GM23338 (cell line): ENCODE data around the gene MRPL52. TPM values are rescaled to one million over a fixed set of nuclear protein-coding genes. Genes with fewer than 3 reads are reported as not detected.
A peak's percentile ranks its signal among the peaks of the same experiment; 100 is the strongest.

Experiments used
- ATAC-seq: fragments of 200-7000 bp; cut with Tn5 transposase; 3 replicates; pipeline ENCODE4 v1.9.1; 2020
- DNase-seq: peaks from one replicate; pipeline ENCODE4 v3.0.0-alpha.2; 2015; ENCODE audit warnings: low spot score
- H2AFZ ChIP-seq: fragments of 200-600 bp; sonication (generic); 2 replicates; pipeline ENCODE4 v1.8.0; 2016; ENCODE audit warnings: antibody characterized with exemption, mild to moderate bottlenecking, moderate library complexity
- H3F3A ChIP-seq: fragments of 200-600 bp; sonication (generic); replicated peaks from 2 replicates; pipeline ENCODE4 v1.8.0; 2017; ENCODE audit warnings: antibody characterized with exemption, mixed run types, low read depth
- H3K27ac ChIP-seq: fragments of 200-600 bp; sonication (generic); 2 replicates; pipeline ENCODE4 v1.6.1; 2016; ENCODE audit warnings: low read depth
- H3K27me3 ChIP-seq: fragments of 200-600 bp; sonication (generic); 2 replicates; pipeline ENCODE4 v1.8.0; 2016; ENCODE audit warnings: mild to moderate bottlenecking, mixed run types, moderate library complexity; ENCODE audit not compliant: insufficient read depth
- H3K36me3 ChIP-seq: fragments of 200-600 bp; sonication (generic); 2 replicates; pipeline ENCODE4 v1.8.0; 2016; ENCODE audit warnings: mild to moderate bottlenecking; ENCODE audit not compliant: insufficient read depth
- H3K4me1 ChIP-seq: fragments of 200-600 bp; sonication (generic); 2 replicates; pipeline ENCODE4 v1.8.0; 2016; ENCODE audit warnings: mild to moderate bottlenecking, moderate library complexity; ENCODE audit not compliant: insufficient read depth
- H3K4me2 ChIP-seq: fragments of 200-600 bp; sonication (generic); 2 replicates; pipeline ENCODE4 v1.7.1; 2017; ENCODE audit warnings: mixed run types
- H3K4me3 ChIP-seq: fragments of 200-600 bp; sonication (generic); 2 replicates; pipeline ENCODE4 v1.6.1; 2016; ENCODE audit warnings: mixed run types
- H3K79me2 ChIP-seq: fragments of 200-600 bp; sonication (generic); replicated peaks from 2 replicates; pipeline ENCODE4 v1.8.0; 2017; ENCODE audit warnings: mild to moderate bottlenecking; ENCODE audit not compliant: insufficient read depth
- H3K9me2 ChIP-seq: fragments of 200-600 bp; sonication (generic); 2 replicates; pipeline ENCODE4 v1.8.0; 2017; ENCODE audit not compliant: insufficient read depth
- H4K20me1 ChIP-seq: fragments of 200-600 bp; sonication (generic); replicated peaks from 2 replicates; pipeline ENCODE4 v1.8.0; 2017; ENCODE audit warnings: mild to moderate bottlenecking; ENCODE audit not compliant: insufficient read depth
- H3K27ac Mint-ChIP-seq: 2 replicates; pipeline ENCODE4 v1.8.0; 2020; ENCODE audit warnings: inconsistent platforms, mild to moderate bottlenecking, moderate library complexity, mixed read lengths
- H3K27me3 Mint-ChIP-seq: 3 replicates; pipeline ENCODE4 v1.8.0; 2022; ENCODE audit warnings: low read depth, mild to moderate bottlenecking, moderate library complexity, mixed read lengths, inconsistent platforms; ENCODE audit not compliant: insufficient read depth, poor library complexity
- H3K36me3 Mint-ChIP-seq: 3 replicates; pipeline ENCODE4 v1.8.0; 2021; ENCODE audit warnings: low read depth, mild to moderate bottlenecking, inconsistent platforms, moderate library complexity, mixed read lengths
- H3K4me1 Mint-ChIP-seq: 3 replicates; pipeline ENCODE4 v1.8.0; 2020; ENCODE audit warnings: mild to moderate bottlenecking, inconsistent platforms, mixed read lengths
- H3K4me3 Mint-ChIP-seq: 3 replicates; pipeline ENCODE4 v1.8.0; 2021; ENCODE audit warnings: moderate library complexity, mild to moderate bottlenecking, inconsistent platforms, mixed read lengths
- H3K9me3 Mint-ChIP-seq: 3 replicates; pipeline ENCODE4 v1.8.0; 2020; ENCODE audit warnings: moderate library complexity, mild to moderate bottlenecking, inconsistent platforms, mixed read lengths
- CREB1 ChIP-seq: fragments of 250-450 bp; sonication (Bioruptor Pico); IDR thresholded peaks from 2 replicates; pipeline ENCODE4 v1.5.0; 2020; ENCODE audit warnings: low read depth, mild to moderate bottlenecking, moderate library complexity
- CTCF ChIP-seq, 2 experiments: fragments of 200-600 bp in 1 of 2; sonication (generic) in 1 of 2; conservative IDR thresholded peaks; 2 replicates each; pipeline versions ENCODE4 v1.5.1 to v1.6.1; 2016 to 2017; ENCODE audit warnings: antibody characterized with exemption in 2 of 2, low read depth in 2 of 2, mild to moderate bottlenecking in 2 of 2, moderate library complexity in 1 of 2
- ETS1 ChIP-seq: IDR thresholded peaks from 2 replicates; pipeline ENCODE4 v1.6.1; 2016; ENCODE audit warnings: antibody characterized with exemption
- EZH2phosphoT487 ChIP-seq: fragments of 200-600 bp; sonication (generic); IDR thresholded peaks from one replicate; pipeline ENCODE4 v1.8.1; 2018; ENCODE audit warnings: antibody characterized with exemption; ENCODE audit not compliant: unreplicated experiment
- JUNB ChIP-seq: IDR thresholded peaks from one replicate; pipeline ENCODE4 v1.6.1; 2016; ENCODE audit warnings: antibody characterized with exemption; ENCODE audit not compliant: unreplicated experiment
- NANOG ChIP-seq: IDR thresholded peaks from 2 replicates; pipeline ENCODE4 v1.6.1; 2016; ENCODE audit warnings: antibody characterized with exemption, borderline replicate concordance
- POLR2AphosphoS5 ChIP-seq: IDR thresholded peaks from 2 replicates; pipeline ENCODE4 v1.6.1; 2016; ENCODE audit warnings: antibody characterized with exemption, low read depth
- REST ChIP-seq: IDR thresholded peaks from one replicate; pipeline ENCODE4 v1.6.1; 2018; ENCODE audit warnings: antibody characterized with exemption; ENCODE audit not compliant: unreplicated experiment
- STAT1 ChIP-seq: IDR thresholded peaks from one replicate; pipeline ENCODE4 v1.6.1; 2016; ENCODE audit warnings: antibody characterized with exemption; ENCODE audit not compliant: unreplicated experiment
- ZNF114 ChIP-seq: fragments of 250-450 bp; sonication (Bioruptor Pico); IDR thresholded peaks from 2 replicates; pipeline ENCODE4 v1.5.0; 2020; ENCODE audit warnings: mild to moderate bottlenecking, moderate library complexity
- ZNF331 ChIP-seq: fragments of 250-450 bp; sonication (Bioruptor Pico); IDR thresholded peaks from 2 replicates; pipeline ENCODE4 v1.5.0; 2020; ENCODE audit warnings: low read depth, mild to moderate bottlenecking, moderate library complexity
- polyA plus RNA-seq: library from polyadenylated mRNA; unstranded; fragments of >200 nt; fragmentation: Nextera tagmentation; extraction: Ambion mirVana; gene quantifications from 2 replicates; pipeline ENCODE4 v1.2.1, GENCODE V29; 2016
- total RNA-seq: library from RNA; depleted of rRNA; stranded (reverse); fragments of >200 nt; shearing (Covaris generic); gene quantifications from 2 replicates; pipeline ENCODE4 v1.2.3, GENCODE V29; 2014

Gene MRPL52
- total and polyA plus RNA-seq, 2 experiments from 2014 or later, result 131 to 617 TPM

- no peak for TF ChIP-seq ETS1
- no peak for TF ChIP-seq EZH2phosphoT487
- TF ChIP-seq CTCF (conservative IDR thresholded peaks at IDR 0.05; ENCODE audit: low read depth in 2 of 2), result no peak
- no peak for TF ChIP-seq ZNF331 (CRISPR knock-in tag)
- TF ChIP-seq CREB1 (CRISPR knock-in tag), result no peak
- TF ChIP-seq REST, result no peak
- TF ChIP-seq JUNB, result no peak
- TF ChIP-seq POLR2AphosphoS5, result no peak
- TF ChIP-seq STAT1, result no peak
These were observed 41.1 kb downstream of the MRPL52 start (continued) for GRCh38 chr14:22870811-22871223.

GRCh38 chr14:22871224-22872032 lies 41.7 kb downstream of the MRPL52 start, which contains the start of gene LRP10:
LRP10 (plus strand) TSS chr14:22871740; CDS start chr14:22872304, 564 bp downstream.
- H3K9me3 Mint-ChIP-seq, result no peaks in the 10 kb centered on the region; the same call in 2 of the 3 replicates
- H3K9me2 ChIP-seq, result no peaks in the 10 kb centered on the region
- H3F3A ChIP-seq, result peaks cover 7% of the 10 kb centered on the region; the same call in 1 of the 2 replicates
- peaks cover 13% of the 10 kb centered on the region for H3K4me1 Mint-ChIP-seq
- no peaks in the 10 kb centered on the region for H4K20me1 ChIP-seq
- ATAC-seq (peak; percentile 90), DNase-seq (peak; percentile 98)
- peaks cover 20% of the 10 kb centered on the region for H3K27me3 Mint-ChIP-seq
- H3K4me3 ChIP-seq, result peak within 1 kb of the TSS; percentile 96
- no peaks in the 10 kb centered on the region for H3K27me3 ChIP-seq
- H3K4me3 Mint-ChIP-seq, result peak within 1 kb of the TSS; percentile 89
- H3K27ac ChIP-seq, result peak within 1 kb of the TSS; percentile 81
- no peak within 1 kb of the TSS for H2AFZ ChIP-seq
- peaks cover 19% of the 10 kb centered on the region for H3K4me1 ChIP-seq
- peaks cover 16% of the 10 kb centered on the region for H3K36me3 Mint-ChIP-seq
- H3K36me3 ChIP-seq, result no peaks in the 10 kb centered on the region
- peak within 1 kb of the TSS; percentile 76 for H3K4me2 ChIP-seq
- peak within 1 kb of the TSS; percentile 99 for H3K27ac Mint-ChIP-seq
- no peaks in the 10 kb centered on the region for H3K79me2 ChIP-seq
- TF ChIP-seq JUNB, result peak; percentile 24
- TF ChIP-seq EZH2phosphoT487, result no peak
- TF ChIP-seq ZNF114 (CRISPR knock-in tag), result no peak
- TF ChIP-seq NANOG, result no peak
- no peak for TF ChIP-seq REST
- no peak for TF ChIP-seq CTCF (conservative IDR thresholded peaks at IDR 0.05; ENCODE audit: low read depth in 2 of 2)
- TF ChIP-seq ETS1, result no peak
- 0 out of 2 replicates have a peak, but pooled peaks have one; percentile 22 for TF ChIP-seq POLR2AphosphoS5
- TF ChIP-seq CREB1 (CRISPR knock-in tag), result peak; percentile 40
